ENCODE results near the gene STARD3.

STARD3 gene

DNA sequence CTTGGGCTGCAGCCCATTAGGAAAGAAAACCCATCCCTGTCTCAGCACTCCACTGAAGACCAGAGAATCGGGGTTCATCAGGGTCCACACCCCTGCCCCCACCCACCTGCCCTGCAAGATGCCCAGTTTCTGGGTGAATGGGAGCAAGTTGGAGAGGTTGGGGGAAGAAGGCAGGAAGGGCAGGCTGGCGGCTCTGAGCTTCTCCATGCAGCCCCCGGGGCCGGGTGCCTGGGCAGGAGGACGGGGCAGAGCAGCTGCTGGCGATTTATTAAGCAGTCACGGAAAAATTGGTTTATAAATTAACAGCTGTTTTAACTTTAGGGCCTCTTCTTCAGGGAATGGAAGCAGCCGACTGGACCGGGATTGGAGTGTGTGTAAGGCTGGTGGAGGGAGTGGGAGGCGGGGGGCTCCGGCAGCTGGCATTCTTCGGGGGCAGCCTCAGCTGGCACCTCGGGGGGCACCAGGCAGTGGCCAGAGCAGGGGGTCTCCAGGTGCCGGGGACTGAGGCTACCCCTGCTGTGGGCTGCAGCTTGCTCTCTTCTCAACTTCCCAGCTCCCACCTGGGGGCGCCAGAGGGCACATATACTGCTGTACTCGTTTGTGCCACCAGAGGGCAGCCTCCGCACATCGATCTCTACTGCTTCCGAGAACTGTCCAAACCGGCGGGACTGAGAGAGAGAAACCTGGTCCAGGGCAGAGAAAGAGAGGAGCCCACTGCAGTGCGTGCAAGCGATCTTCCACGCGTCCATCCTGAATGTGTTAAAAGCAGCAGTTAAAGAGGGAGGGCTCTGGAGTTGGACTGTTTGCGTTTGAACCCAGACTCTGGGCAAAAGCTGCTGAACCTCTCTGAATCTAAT, 15.2 kb upstream of the STARD3 start:
- DNase-seq (ENCODE audit: low read depth), result peak; percentile 57

DNA sequence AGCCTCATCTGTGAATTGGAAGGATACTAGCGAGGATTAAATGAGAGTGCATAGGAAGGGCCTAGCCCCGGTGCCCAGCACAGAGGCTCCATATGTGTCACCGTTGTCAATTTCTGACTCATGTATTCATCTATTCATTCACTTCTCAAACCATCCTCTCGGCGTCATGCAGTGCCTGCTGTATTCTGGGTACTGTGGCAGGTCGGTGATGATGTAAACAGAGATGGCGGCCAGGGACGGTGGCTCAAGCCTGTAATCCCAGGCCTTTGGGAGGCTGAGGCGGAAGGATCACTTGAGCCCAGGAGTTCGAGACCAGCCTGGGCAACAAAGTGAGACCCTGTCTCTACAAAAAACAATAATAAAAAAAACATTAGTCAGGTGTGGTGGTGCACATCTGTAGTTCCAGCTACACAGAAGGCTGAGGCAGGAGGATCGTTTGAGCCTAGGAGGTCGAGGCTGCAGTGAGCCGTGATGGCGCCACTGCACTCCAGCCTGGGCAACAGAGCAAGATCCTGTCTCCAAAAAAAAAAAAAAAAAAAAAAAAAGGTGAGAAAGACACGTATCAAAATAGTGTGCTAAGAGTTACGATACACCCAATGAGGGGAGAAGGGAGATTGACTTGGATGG, 14.5 kb upstream of the STARD3 start:
- no peak for DNase-seq (ENCODE audit: low read depth)

DNA sequence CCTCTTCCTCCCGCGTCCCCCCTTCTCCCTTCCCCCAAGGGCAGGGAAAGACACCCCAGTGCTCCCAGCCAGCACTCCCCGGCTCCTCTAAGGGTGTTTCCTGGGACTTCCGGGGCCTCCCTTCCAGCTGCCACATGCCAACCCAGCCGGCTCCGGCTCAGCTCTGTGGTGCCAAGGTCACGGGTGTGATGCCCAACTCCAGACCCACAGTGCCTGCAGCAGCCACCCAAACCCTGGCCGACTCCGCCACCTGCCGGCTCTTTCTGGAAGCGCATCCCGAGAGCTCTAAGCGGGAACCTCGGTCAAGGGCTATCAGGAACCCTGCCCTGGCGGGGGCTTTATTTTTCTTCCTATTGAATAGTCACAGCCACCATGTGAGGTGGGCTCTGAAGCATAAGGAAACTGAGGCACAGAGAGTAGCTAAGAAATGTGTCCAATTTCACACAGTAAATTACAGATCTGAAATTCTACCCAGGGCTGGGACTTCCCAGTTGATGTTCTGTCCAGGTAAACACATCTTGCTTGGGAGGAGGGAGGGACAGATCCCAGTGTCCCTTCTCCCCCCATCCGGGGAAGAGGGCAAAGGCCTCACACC, 13.5 kb upstream of the STARD3 start:
- DNase-seq (ENCODE audit: low read depth), result peak; percentile 45

- no peak for DNase-seq (ENCODE audit: low read depth)
These were observed 12.6 kb upstream of the STARD3 start for GRCh38 chr17:39624313-39624712.

GRCh38 chr17:39625198-39625785, 11.7 kb upstream of the STARD3 start:
- DNase-seq (ENCODE audit: low read depth), result no peak

DNA sequence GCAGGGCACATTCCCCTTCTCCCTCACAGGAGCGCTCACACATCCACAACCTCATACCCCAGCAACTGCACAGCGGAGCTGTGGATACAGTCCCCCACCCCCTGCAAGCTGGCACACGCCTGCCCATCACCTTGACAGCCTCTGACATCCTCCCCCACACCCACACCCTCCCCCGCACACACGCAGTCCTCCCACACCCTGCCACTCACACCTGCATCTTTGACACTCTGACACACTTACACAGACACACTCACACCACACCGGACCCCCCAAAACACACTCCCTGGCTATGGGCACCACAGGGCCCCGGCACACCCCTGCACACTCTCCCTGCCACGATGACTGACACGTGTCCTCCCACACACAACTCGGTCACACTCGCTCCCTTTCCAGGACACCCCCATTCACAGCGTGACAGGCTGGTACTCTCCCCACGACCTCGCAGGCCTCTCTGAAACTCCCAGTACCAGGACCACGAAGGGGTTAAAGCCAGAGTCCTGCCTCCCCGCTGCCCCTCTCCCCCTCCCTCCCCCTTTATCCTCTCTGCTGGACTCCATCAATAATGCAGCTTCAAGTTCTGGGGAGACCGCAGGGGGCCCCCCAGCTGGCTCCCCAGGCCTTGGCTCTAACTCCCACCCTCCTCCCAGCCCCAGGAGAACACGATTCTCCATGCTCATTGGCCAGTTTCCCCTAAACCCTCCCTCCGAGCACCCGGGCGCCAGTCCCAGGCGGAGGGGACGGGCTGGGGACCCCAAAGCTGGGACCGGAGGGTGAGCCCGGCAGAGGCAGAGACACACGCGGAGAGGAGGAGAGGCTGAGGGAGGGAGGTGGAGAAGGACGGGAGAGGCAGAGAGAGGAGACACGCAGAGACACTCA, 10.5 kb upstream of the STARD3 start, which contains the start of gene PPP1R1B:
Gene PPP1R1B, plus strand, starts transcription at position 782 of the 876 bp plus-strand sequence. CDS start 441 bp downstream, outside the sequence.
- no peak for DNase-seq (ENCODE audit: low read depth)

GRCh38 chr17:39627047-39627711, 9.8 kb upstream of the STARD3 start:
- DNase-seq (ENCODE audit: low read depth), result no peak

DNA sequence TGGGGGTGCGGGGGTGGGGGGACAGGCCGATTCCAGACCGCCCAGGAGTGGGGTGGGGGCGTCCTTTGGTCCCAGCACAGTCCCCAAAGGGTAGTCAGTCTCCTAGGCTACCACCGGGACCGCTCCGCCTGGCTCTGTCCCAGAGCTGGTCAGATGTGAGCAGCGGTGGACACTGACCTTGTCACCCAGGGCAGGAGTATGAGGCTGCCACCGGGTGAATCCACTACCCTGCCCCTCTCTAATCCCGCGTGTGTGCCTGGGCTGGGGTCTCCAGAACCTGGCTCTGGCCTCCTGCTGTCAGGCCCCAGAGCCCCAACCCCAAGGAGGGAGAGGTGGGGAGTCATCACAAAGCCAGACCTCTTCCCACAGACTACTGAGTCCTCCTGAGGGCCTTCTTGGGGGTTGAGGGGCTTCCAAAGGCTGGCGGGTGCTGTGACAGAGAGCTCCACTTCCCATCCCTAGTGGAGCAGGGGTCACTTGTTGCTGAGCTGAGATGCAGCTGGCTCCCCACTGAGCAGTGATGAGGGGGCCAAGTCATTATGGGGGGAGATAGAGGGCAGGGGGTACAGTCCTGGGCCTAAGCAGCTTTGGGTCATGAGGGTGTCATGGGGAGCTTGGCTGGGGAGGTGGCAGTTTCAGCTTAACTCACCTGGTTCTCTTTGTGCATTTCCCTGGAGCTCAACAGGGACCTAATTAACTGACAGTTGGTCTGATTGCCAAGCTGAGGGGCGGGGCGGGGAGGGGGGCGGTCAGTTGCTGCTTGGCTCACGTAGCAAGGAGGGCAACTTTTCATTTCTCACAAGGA, 9.0 kb upstream of the STARD3 start:
- DNase-seq (ENCODE audit: low read depth), result no peak

DNA sequence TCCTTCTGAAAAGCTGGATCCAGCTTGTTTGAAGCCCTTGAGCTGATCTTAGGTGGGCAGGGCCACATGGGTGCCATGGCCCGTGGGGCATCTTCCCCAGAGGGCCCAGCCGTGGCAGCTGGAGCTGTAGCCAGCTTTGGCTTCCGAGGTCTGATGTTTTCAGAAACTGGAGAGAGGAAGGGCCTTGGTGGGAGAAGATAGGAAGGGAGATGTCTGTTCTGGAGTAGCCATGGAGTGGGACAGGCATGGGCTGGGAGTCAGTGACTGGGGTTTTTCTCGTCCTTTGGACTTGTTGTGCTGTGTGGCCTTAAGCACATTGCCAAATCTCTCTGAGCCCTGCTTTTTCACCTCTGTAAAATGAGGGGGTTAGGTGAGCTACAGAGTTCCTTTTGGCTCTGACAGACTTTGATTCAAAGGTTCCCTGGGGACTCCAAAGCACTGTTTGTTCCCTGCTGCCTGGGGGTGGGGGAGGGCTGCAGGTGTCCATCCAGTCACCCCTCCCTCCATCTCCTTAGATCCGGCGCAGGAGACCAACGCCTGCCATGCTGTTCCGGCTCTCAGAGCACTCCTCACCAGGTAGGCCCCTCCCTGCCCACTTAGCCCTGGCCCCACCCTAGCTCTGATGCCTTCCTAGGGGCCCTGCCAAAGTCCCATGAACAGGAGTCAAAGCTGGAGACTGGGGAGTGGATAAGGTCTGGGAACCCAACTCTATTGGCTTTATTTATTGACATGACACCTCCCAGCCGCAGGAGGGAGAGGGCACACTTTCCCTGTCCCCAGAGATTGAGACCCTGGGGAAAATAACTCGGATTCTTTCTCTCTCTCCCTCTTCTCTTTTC, 8.1 kb upstream of the STARD3 start:
- DNase-seq (ENCODE audit: low read depth), result no peak

DNA sequence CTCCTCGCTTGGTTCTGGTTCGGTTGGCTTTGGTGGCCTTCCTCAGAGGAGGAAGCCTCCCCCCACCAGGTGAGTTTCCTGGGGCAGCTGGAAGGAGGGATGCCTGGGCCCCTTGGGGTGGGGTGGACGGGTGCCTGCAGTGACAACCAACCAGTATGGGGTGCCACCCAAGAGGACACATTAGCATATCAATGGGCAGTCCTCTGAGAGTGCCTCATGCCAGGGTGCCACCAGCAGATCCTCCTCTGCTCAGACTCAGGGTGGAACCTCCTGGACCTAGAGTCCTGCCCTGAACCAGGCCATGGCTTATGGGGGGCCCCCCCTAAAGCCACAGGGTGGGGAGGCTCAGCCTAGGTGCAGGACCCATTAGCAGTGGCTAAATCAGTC, 7.5 kb upstream of the STARD3 start:
- no peak for DNase-seq (ENCODE audit: low read depth)

DNA sequence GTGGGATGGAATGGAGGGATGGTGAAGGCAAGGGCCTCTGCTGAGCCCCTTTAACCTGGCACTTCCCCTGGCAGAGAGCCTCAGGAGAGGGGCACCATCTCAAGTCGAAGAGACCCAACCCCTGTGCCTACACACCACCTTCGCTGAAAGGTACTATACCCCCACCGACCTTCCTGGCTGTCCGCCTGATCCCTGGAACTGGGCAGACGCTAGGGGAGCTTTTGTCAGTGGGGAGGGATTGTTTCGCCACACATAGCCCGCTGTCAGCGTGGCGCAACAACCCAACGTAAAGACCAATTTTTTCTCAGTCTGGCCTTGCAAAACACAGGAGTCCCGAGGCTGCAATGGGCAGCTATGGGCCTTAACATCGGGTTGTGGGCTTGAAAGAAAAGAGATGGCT, 7.0 kb upstream of the STARD3 start:
- no peak for DNase-seq (ENCODE audit: low read depth)

DNA sequence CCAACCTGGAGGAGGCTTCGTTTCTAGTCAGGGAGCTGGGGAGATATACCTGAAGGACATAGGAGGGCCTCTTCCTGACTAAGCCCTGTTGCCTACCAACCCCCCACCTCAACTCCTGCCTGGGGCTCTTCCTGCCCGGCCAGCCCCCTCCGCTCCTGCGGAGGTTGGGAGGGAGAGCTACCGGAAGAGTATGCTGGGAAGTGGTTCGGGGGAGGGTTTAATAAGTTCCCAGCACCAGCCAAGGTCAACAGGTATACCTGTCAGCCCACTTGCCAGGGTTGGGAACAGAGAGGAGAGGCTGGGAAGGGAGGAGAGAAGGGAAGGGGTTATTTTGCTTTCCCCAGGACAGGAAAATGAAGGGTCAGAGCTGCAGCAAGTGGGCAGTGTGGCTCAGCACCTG, 5.5 kb upstream of the STARD3 start:
- no peak for DNase-seq (ENCODE audit: low read depth)

- no peak for DNase-seq (ENCODE audit: low read depth)
These were observed 4.6 kb upstream of the STARD3 start for GRCh38 chr17:39632153-39632941.

GRCh38 chr17:39633570-39634183, 3.3 kb upstream of the STARD3 start:
- DNase-seq (ENCODE audit: low read depth), result no peak

DNA sequence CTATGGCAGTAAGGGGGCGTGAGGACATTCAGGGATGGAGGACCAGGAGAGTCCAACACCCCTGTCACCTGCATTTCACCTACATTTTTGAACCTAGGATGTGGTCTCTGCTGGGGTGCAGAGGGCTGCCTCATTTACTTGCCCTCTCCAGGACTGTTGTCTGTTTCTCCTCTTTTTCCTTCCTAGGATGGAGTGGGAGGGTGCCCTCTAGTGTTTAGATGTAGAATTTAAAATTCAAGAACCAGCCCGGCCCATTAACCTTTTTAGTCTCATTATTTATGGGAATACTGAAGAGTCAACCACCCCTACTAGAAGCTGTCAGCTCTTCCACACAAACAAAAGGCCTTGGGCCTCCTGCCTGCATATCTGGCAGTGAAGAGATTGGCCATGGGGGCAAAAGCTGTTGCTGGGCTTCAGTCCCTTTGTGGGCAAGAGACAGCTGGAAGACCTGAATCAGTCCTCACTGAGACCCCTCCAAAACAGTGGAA, 2.5 kb upstream of the STARD3 start:
- DNase-seq (ENCODE audit: low read depth), result no peak

GRCh38 chr17:39635614-39636176, 1.2 kb upstream of the STARD3 start:
- DNase-seq (ENCODE audit: low read depth), result no peak

DNA sequence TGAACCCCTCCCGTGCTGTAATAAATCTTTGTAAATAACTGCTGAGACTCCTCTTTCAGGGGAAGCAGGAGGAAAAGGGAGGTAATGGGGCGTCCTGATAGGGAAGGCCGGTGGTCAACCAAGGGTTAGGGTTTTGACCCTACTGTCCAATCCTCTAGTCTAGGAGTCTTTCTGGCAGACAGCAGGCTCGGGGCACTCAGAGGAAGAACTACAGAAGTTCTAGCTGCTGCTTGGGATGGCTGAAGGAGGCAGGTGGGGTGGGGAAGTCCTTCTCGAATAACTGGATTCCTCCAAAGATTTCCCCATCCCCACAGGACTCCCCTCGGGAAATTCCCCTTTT, 387 bp upstream of the STARD3 start:
- DNase-seq (ENCODE audit: low read depth), result no peak

DNA sequence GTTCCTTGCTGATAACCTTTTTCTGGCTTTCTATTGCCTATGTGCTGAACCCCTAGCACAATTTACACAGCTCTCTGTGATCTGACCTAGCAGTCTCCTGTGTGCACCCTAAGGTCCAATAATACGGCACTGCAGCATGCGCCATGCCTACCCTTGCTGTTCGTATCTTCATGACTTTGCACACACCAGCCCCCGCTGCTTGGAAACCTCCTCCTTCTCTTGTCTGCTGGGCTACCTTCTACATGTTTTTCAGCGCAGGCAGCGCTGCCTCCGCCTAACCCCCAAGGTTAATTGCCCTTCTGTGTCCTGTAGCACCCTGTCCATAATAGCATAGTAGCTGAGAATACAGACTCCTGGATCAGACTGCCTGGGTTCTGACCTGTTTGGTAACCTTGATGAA, 1.4 kb downstream of the STARD3 start:
- DNase-seq (ENCODE audit: low read depth), result no peak
